Fibroblast of lung (primary cell): Measurements from ENCODE around the gene ADGRB3.

Experiments used
- EZH2 ChIP-seq: IDR thresholded peaks from 2 replicates; pipeline ENCODE4 v1.5.1; 2012; ENCODE audit warnings: low read length, control low read depth, mild to moderate bottlenecking; ENCODE audit errors: missing control alignments
- TF ChIP-seq, protein P1 (sequence below), 2 donors: IDR thresholded peaks in 1 of 2; conservative IDR thresholded peaks in 1 of 2; 1 replicate in 1 of 2; 2 replicates in 1 of 2; pipeline ENCODE4 v1.5.1; 2011 to 2012; ENCODE audit warnings: low read length in 2 of 2, control low read depth in 1 of 2, inconsistent platforms in 1 of 2, low read depth in 1 of 2, mild to moderate bottlenecking in 1 of 2

GRCh38 chr6:69181964-69182363, 546.9 kb downstream of the ADGRB3 start:
- TF ChIP-seq, protein P1, sequence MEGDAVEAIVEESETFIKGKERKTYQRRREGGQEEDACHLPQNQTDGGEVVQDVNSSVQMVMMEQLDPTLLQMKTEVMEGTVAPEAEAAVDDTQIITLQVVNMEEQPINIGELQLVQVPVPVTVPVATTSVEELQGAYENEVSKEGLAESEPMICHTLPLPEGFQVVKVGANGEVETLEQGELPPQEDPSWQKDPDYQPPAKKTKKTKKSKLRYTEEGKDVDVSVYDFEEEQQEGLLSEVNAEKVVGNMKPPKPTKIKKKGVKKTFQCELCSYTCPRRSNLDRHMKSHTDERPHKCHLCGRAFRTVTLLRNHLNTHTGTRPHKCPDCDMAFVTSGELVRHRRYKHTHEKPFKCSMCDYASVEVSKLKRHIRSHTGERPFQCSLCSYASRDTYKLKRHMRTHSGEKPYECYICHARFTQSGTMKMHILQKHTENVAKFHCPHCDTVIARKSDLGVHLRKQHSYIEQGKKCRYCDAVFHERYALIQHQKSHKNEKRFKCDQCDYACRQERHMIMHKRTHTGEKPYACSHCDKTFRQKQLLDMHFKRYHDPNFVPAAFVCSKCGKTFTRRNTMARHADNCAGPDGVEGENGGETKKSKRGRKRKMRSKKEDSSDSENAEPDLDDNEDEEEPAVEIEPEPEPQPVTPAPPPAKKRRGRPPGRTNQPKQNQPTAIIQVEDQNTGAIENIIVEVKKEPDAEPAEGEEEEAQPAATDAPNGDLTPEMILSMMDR (conservative IDR thresholded peaks at IDR 0.05 in 1 of 2, IDR thresholded peaks at IDR 0.05 in 1 of 2; ENCODE audit: low read depth in 1 of 2, low read length in 2 of 2): no peak
- TF ChIP-seq EZH2: no peak
